BE2C (cell line): ENCODE results near the gene KCNG2.

ENCODE experiments used
- DNase-seq: peaks from one replicate; pipeline ENCODE4 v3.0.0-alpha.2; 2020
- H3K27me3 ChIP-seq: fragments of 250-450 bp; sonication (Bioruptor Pico); 2 replicates; pipeline ENCODE4 v1.5.1; 2020; ENCODE audit warnings: mild to moderate bottlenecking
- H3K36me3 ChIP-seq: fragments of 250-450 bp; sonication (Bioruptor Pico); 2 replicates; pipeline ENCODE4 v1.5.1; 2020; ENCODE audit warnings: mild to moderate bottlenecking
- H3K4me1 ChIP-seq: fragments of 250-450 bp; sonication (Bioruptor Pico); 2 replicates; pipeline ENCODE4 v1.5.1; 2020
- H3K4me3 ChIP-seq: 2 replicates; pipeline ENCODE4 v1.5.1; 2011; ENCODE audit warnings: low read depth, low read length
- H3K9me3 ChIP-seq: fragments of 250-450 bp; sonication (Bioruptor Pico); 2 replicates; pipeline ENCODE4 v1.5.1; 2020
- CTCF ChIP-seq: IDR thresholded peaks from 2 replicates; pipeline ENCODE4 v1.5.1; 2012; ENCODE audit warnings: mild to moderate bottlenecking, low read depth, low read length

The KCNG2 gene

GRCh38 chr18:79804130-79804787 is 6.5 kb downstream of the KCNG2 start:
- TF ChIP-seq CTCF, result no peak
- H3K4me1 ChIP-seq, result no peaks in the 10 kb centered on the region
- no peaks in the 10 kb centered on the region for H3K36me3 ChIP-seq
- H3K27me3 ChIP-seq, result peaks cover 7% of the 10 kb centered on the region
- no peaks in the 10 kb centered on the region for H3K9me3 ChIP-seq
- no peak for DNase-seq
- H3K4me3 ChIP-seq, result no peak overlapping the region

- Histone ChIP-seq H3K4me3 (no peak overlapping the region), H3K4me1 (no peaks in the 10 kb centered on the region), H3K9me3 (no peaks in the 10 kb centered on the region), H3K36me3 (no peaks in the 10 kb centered on the region), H3K27me3 (no peaks in the 10 kb centered on the region)
- DNase-seq, result no peak
- no peak for TF ChIP-seq CTCF
Measured at GRCh38 chr18:79805211-79805887, 7.6 kb downstream of the KCNG2 start.

GRCh38 chr18:79805926-79806487 is 8.3 kb downstream of the KCNG2 start:
- Histone ChIP-seq H3K27me3 (no peaks in the 10 kb centered on the region), H3K9me3 (no peaks in the 10 kb centered on the region), H3K4me1 (no peaks in the 10 kb centered on the region), H3K4me3 (no peak overlapping the region), H3K36me3 (no peaks in the 10 kb centered on the region)
- DNase-seq, result no peak
- no peak for TF ChIP-seq CTCF

- no peaks in the 10 kb centered on the region for H3K36me3 ChIP-seq
- H3K27me3 ChIP-seq, result no peaks in the 10 kb centered on the region
- H3K4me3 ChIP-seq, result no peak overlapping the region
- no peak for TF ChIP-seq CTCF
- no peaks in the 10 kb centered on the region for H3K9me3 ChIP-seq
- H3K4me1 ChIP-seq, result no peaks in the 10 kb centered on the region
- no peak for DNase-seq
Measured at GRCh38 chr18:79806976-79807841, 9.5 kb downstream of the KCNG2 start.

- H3K9me3 ChIP-seq, result no peaks in the 10 kb centered on the region
- no peaks in the 10 kb centered on the region for H3K4me1 ChIP-seq
- H3K27me3 ChIP-seq, result no peaks in the 10 kb centered on the region
- DNase-seq, result no peak
- no peak for TF ChIP-seq CTCF
- H3K36me3 ChIP-seq, result no peaks in the 10 kb centered on the region
- H3K4me3 ChIP-seq, result no peak overlapping the region
Measured at GRCh38 chr18:79809482-79810192, 11.9 kb downstream of the KCNG2 start.
